IMR-90 (cell line): ENCODE data around the gene NEAT1. TPM values are rescaled to one million over a fixed set of nuclear protein-coding genes. Genes with fewer than 3 reads are reported as not detected.

Experiments
- ATAC-seq: fragments of 200-7000 bp; cut with Tn5 transposase; 2 replicates; pipeline ENCODE4 v1.9.1; 2020; ENCODE audit warnings: low read depth, mild to moderate bottlenecking, moderate library complexity
- BruUV-seq: library from RNA; stranded (reverse); fragments of 400-500 nt; replicated peaks from 2 replicates; lab custom pipeline; 2021; lab: Mats Ljungman, UMichigan
- CTCF ChIA-PET: fragments of 300-600 bp; formaldehyde crosslinking; extraction: SDS; loops from one replicate; lab custom pipeline; 2021; ENCODE audit warnings: antibody characterized with exemption; lab: Yijun Ruan, JAX
- POLR2A ChIA-PET: fragments of 300-600 bp; sonication (Branson Sonifier 250); formaldehyde crosslinking; loops from one replicate; lab custom pipeline; 2022; ENCODE audit warnings: antibody characterized with exemption; ENCODE audit not compliant: unreplicated experiment; lab: Charles Lee
- DNase-seq: peaks from one replicate; pipeline ENCODE4 v3.0.0; 2013
- H2AFZ ChIP-seq: replicated peaks from 2 replicates; pipeline ENCODE3; 2013; ENCODE audit warnings: low read length, mild to moderate bottlenecking; ENCODE audit not compliant: poor library complexity
- H2AK5ac ChIP-seq: 2 replicates; pipeline ENCODE4 v1.6.1; 2013; ENCODE audit warnings: low read depth, low read length, inconsistent platforms
- H2AK9ac ChIP-seq: replicated peaks from 2 replicates; pipeline ENCODE3; 2013; ENCODE audit warnings: mild to moderate bottlenecking, low read depth, low read length, moderate library complexity; ENCODE audit not compliant: poor library complexity
- H2BK120ac ChIP-seq: 2 replicates; pipeline ENCODE4 v1.6.1; 2013; ENCODE audit warnings: low read depth, low read length, inconsistent platforms
- H2BK15ac ChIP-seq: 3 replicates; pipeline ENCODE4 v1.6.1; 2013; ENCODE audit warnings: low read depth, low read length, inconsistent platforms
- H2BK20ac ChIP-seq: 2 replicates; pipeline ENCODE4 v1.6.1; 2013; ENCODE audit warnings: low read depth, mild to moderate bottlenecking, inconsistent platforms, low read length, moderate library complexity
- H2BK5ac ChIP-seq: 2 replicates; pipeline ENCODE4 v1.6.1; 2013; ENCODE audit warnings: mild to moderate bottlenecking, low read depth, low read length, inconsistent platforms; ENCODE audit not compliant: poor library complexity, severe bottlenecking
- H3K14ac ChIP-seq: replicated peaks from 2 replicates; pipeline ENCODE4 v1.6.1; 2013; ENCODE audit warnings: low read depth, low read length, inconsistent platforms
- H3K18ac ChIP-seq: 2 replicates; pipeline ENCODE4 v1.6.1; 2013; ENCODE audit warnings: low read depth, low read length, control low read depth
- H3K23ac ChIP-seq: 2 replicates; pipeline ENCODE4 v1.6.1; 2013; ENCODE audit warnings: low read depth, low read length, inconsistent platforms
- H3K27ac ChIP-seq: 2 replicates; pipeline ENCODE4 v1.5.1; 2013; ENCODE audit warnings: mild to moderate bottlenecking, control low read depth, low read length; ENCODE audit not compliant: insufficient read depth
- H3K27me3 ChIP-seq: 2 replicates; pipeline ENCODE4 v1.6.1; 2013; ENCODE audit warnings: low read length; ENCODE audit not compliant: control insufficient read depth, insufficient read depth
- H3K36me3 ChIP-seq: 2 replicates; pipeline ENCODE4 v1.6.1; 2013; ENCODE audit warnings: low read length, mixed read lengths; ENCODE audit not compliant: control insufficient read depth, insufficient read depth
- H3K4ac ChIP-seq: 2 replicates; pipeline ENCODE4 v1.6.1; 2013; ENCODE audit warnings: low read depth, low read length, inconsistent platforms
- H3K4me1 ChIP-seq: 2 replicates; pipeline ENCODE4 v1.6.1; 2013; ENCODE audit warnings: low read length, mixed read lengths; ENCODE audit not compliant: control insufficient read depth, insufficient read depth
- H3K4me2 ChIP-seq: 2 replicates; pipeline ENCODE4 v1.6.1; 2013; ENCODE audit warnings: low read depth, mild to moderate bottlenecking, control low read depth, low read length, moderate library complexity
- H3K4me3 ChIP-seq: 2 replicates; pipeline ENCODE4 v1.5.1; 2013; ENCODE audit warnings: low read depth, mild to moderate bottlenecking, control low read depth, low read length, moderate library complexity; ENCODE audit not compliant: insufficient read depth
- H3K56ac ChIP-seq: 2 replicates; pipeline ENCODE4 v1.6.1; 2013; ENCODE audit warnings: low read length, inconsistent platforms; ENCODE audit not compliant: insufficient read depth; ENCODE audit errors: extremely low read depth
- H3K79me1 ChIP-seq, 2 experiments: 2 replicates each; pipeline ENCODE4 v1.6.1; 2013; ENCODE audit warnings: low read length in 2 of 2, inconsistent platforms in 1 of 2, low read depth in 1 of 2
- H3K9ac ChIP-seq: 2 replicates; pipeline ENCODE4 v1.6.1; 2013; ENCODE audit warnings: low read depth, low read length, control low read depth
- H3K9me1 ChIP-seq: 2 replicates; pipeline ENCODE4 v1.6.1; 2013; ENCODE audit warnings: low read length, inconsistent platforms; ENCODE audit not compliant: insufficient read depth
- H3K9me3 ChIP-seq: 2 replicates; pipeline ENCODE4 v1.6.1; 2013; ENCODE audit warnings: low read length; ENCODE audit not compliant: control insufficient read depth, insufficient read depth
- H4K20me1 ChIP-seq: 2 replicates; pipeline ENCODE4 v1.6.1; 2013; ENCODE audit warnings: low read length, inconsistent platforms; ENCODE audit not compliant: insufficient read depth
- H4K5ac ChIP-seq: 2 replicates; pipeline ENCODE4 v1.6.1; 2013; ENCODE audit warnings: mild to moderate bottlenecking, low read depth, low read length, control low read depth
- H4K8ac ChIP-seq, 2 experiments: 2 replicates each; pipeline ENCODE4 v1.6.1; 2013; ENCODE audit warnings: low read depth in 2 of 2, low read length in 2 of 2, control low read depth in 1 of 2, inconsistent platforms in 1 of 2
- H4K91ac ChIP-seq: 2 replicates; pipeline ENCODE4 v1.6.1; 2013; ENCODE audit warnings: low read depth, low read length, inconsistent platforms; ENCODE audit not compliant: insufficient read depth
- BHLHE40 ChIP-seq: fragments of 150-350 bp; IDR thresholded peaks from 2 replicates; pipeline ENCODE4 v1.6.1; 2016; ENCODE audit warnings: mild to moderate bottlenecking, low read depth, low read length
- CEBPB ChIP-seq: IDR thresholded peaks from 2 replicates; pipeline ENCODE4 v1.6.1; 2012; ENCODE audit warnings: low read depth, low read length, improper control_type of control experiment
- CHD1 ChIP-seq: IDR thresholded peaks from 2 replicates; pipeline ENCODE4 v1.6.1; 2012; ENCODE audit warnings: low read depth, low read length, improper control_type of control experiment
- FOS ChIP-seq: fragments of 150-350 bp; IDR thresholded peaks from 2 replicates; pipeline ENCODE4 v1.6.1; 2016; ENCODE audit warnings: low read depth, low read length
- MAFK ChIP-seq: IDR thresholded peaks from 2 replicates; pipeline ENCODE4 v1.6.1; 2012; ENCODE audit warnings: low read depth, low read length, improper control_type of control experiment
- MAZ ChIP-seq: IDR thresholded peaks from 2 replicates; pipeline ENCODE4 v1.6.1; 2012; ENCODE audit warnings: low read depth, mild to moderate bottlenecking, low read length, improper control_type of control experiment, moderate library complexity, borderline replicate concordance
- MXI1 ChIP-seq: IDR thresholded peaks from 2 replicates; pipeline ENCODE4 v1.6.1; 2012; ENCODE audit warnings: low read depth, mild to moderate bottlenecking, low read length, moderate library complexity, borderline replicate concordance
- POLR2A ChIP-seq: IDR thresholded peaks from 2 replicates; pipeline ENCODE4 v1.6.1; 2012; ENCODE audit warnings: mild to moderate bottlenecking, low read depth, low read length
- WGBS, 2 experiments: methylation state at CpG; one replicate each; pipeline versions ENCODE4 v1.1.5 to v1.1.7; 2013; ENCODE audit warnings: missing lambda C conversion rate in 2 of 2; ENCODE audit not compliant: insufficient read length in 1 of 2; ENCODE audit errors: extremely low coverage in 2 of 2; 5-methylcytosine and 5-hydroxymethylcytosine counted together
- dilution Hi-C: fragments of 300-500 bp; cut with HindIII; formaldehyde crosslinking; loops from one replicate; pipeline ENCODE4 v1.14.3; 2018; ENCODE audit warnings: low sequenced_read_pairs; ENCODE audit not compliant: unreplicated experiment
- in situ Hi-C: fragments of 300-500 bp; cut with MboI; formaldehyde crosslinking; loops from 3 replicates; pipeline ENCODE4 v1.14.3; 2019; ENCODE audit warnings: low sequenced_read_pairs, inconsistent platforms, mixed read lengths
- intact Hi-C: fragments of 100-400 bp; cut with micrococcal nuclease; formaldehyde crosslinking; loops from 2 replicates; pipeline ENCODE4 v1.10.0; 2022
- polyA plus RNA-seq, 3 experiments: library from polyadenylated mRNA; depleted of rRNA; stranded (reverse); fragments of >200 nt; gene quantifications; 2 replicates each; pipeline ENCODE4 v1.2.3, GENCODE V29; 2012; ENCODE audit warnings: low replicate concordance in 1 of 3
- total RNA-seq: library from RNA; depleted of rRNA; stranded (reverse); fragments of >200 nt; gene quantifications from 2 replicates; pipeline ENCODE4 v1.2.3, GENCODE V29; 2012
- TF ChIP-seq, protein P1 (sequence below): fragments of 150-350 bp; IDR thresholded peaks from 2 replicates; pipeline ENCODE4 v1.6.1; 2017; ENCODE audit warnings: mild to moderate bottlenecking, antibody characterized with exemption, low read length, low read depth
- TF ChIP-seq, protein P2 (sequence below): conservative IDR thresholded peaks from 2 replicates; pipeline ENCODE4 v1.5.1; 2012; ENCODE audit warnings: mild to moderate bottlenecking, low read depth, low read length, improper control_type of control experiment

The NEAT1 gene
- total and polyA plus RNA-seq, 2 of the 4 experiments (the other 2 are of a cell fraction): 30.1 to 114 TPM

DNA sequence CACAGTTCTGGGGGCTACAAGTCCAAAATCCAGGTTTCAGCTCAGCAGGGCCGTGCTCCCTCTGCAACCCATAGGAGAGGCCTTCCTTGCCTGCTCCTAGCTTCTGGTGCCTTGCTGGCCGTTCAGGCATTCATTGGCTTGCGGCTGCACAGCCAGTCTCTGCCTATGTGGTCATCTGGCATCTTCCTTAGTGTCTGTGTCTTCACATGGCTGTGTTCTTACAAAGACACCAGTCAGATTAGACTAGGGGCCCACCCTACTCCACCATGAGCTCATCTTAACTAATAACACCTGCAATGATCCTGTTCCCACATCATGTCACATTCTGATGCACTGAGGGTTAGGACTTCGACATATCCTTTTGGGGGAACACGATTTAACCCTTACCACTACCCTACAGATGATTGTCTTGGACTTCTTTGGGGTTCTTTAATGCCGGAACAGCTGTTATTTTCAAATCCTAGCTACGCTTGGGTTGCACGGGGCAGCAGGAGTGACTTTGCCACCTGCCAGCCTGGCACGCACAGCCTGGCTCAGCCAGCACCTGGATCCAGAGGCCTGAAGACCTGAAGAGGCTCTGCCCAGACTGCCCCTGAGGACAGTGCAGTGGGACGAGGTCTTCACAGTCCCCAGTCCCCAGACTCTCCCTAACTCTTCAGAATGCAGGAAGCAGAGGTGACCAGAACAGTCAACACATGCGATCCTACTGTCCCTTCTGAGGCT, 7.7 kb upstream of the NEAT1 start (continued):
- no peak for TF ChIP-seq BHLHE40
- no peak for TF ChIP-seq CHD1

DNA sequence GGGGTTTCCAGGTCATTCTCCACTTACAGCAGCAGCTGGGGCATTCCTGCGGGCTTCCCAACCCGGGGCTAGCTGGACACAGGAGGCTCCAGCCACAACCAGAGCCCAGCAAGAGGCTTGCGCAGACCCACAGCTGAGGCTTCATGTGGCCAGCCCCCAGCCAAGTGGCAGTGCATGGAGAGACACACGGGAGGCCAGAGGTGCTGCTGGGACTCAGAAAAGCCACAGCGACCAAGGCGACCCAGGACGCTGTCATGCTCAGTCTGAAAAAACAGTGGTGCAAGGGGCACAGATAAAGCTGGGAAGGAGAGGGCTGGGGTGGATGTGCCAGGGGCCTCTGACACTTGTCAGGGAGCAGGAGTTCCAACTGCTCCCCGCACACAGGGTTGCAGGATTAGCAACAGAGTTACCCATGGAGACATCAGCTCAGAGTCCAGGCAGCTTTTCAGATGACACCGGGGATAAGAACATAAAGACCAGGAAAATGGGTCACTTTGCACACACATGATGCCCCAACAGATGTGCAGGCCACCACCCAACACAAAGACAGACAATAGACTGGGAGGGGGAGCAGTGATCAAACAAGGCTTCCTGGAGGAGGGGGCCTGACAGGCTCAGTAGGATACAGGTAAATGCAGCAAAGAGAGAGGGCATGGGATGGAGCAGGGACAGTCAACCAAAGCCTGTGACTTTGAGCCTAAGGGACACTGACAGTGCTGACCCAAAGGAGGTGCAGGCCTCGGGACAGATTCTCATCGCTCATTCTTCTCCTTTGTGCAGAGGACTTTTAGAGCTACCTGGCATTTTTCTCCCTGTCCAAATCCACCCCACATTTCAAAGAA, 6.9 kb upstream of the NEAT1 start:
- CTCF ChIA-PET: interaction anchor here (0.5 to 1.9 kb wide), 8 partner anchors 11 to 94 kb away, joined by 3 to 8 read pairs (median 4); partner anchors contain the start of gene FRMD8
- TF ChIP-seq MAFK (no peak), POLR2A (no peak; the same call in none of the 2 replicates), MAZ (no peak), CEBPB (no peak), MXI1 (no peak), BHLHE40 (no peak), CHD1 (no peak), FOS (no peak)
- TF ChIP-seq, protein P1, sequence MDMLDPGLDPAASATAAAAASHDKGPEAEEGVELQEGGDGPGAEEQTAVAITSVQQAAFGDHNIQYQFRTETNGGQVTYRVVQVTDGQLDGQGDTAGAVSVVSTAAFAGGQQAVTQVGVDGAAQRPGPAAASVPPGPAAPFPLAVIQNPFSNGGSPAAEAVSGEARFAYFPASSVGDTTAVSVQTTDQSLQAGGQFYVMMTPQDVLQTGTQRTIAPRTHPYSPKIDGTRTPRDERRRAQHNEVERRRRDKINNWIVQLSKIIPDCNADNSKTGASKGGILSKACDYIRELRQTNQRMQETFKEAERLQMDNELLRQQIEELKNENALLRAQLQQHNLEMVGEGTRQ: no peak
- TF ChIP-seq, protein P2, sequence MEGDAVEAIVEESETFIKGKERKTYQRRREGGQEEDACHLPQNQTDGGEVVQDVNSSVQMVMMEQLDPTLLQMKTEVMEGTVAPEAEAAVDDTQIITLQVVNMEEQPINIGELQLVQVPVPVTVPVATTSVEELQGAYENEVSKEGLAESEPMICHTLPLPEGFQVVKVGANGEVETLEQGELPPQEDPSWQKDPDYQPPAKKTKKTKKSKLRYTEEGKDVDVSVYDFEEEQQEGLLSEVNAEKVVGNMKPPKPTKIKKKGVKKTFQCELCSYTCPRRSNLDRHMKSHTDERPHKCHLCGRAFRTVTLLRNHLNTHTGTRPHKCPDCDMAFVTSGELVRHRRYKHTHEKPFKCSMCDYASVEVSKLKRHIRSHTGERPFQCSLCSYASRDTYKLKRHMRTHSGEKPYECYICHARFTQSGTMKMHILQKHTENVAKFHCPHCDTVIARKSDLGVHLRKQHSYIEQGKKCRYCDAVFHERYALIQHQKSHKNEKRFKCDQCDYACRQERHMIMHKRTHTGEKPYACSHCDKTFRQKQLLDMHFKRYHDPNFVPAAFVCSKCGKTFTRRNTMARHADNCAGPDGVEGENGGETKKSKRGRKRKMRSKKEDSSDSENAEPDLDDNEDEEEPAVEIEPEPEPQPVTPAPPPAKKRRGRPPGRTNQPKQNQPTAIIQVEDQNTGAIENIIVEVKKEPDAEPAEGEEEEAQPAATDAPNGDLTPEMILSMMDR: no peak

More for the DNA sequence above, 6.9 kb upstream of the NEAT1 start:
- BruUV-seq: no TSS peak
- Histone ChIP-seq H4K5ac (no peak overlapping the region), H4K8ac (peak overlapping the region; percentile 0 to 82; a peak in 1 of 4 replicates), H3K27ac (0 out of 2 replicates have a peak overlapping the region, but pooled peaks have one; percentile 1), H3K79me1 (peaks cover 10 to 66% of the 10 kb centered on the region in 2 experiments; a peak in 3 of 4 replicates), H2AK5ac (peak overlapping the region; percentile 76), H2BK5ac (no peak overlapping the region), H2BK120ac (peak overlapping the region; percentile 78), H3K23ac (peak overlapping the region; percentile 74), H3K18ac (no peak overlapping the region), H2AFZ (peak overlapping the region; percentile 94), H3K27me3 (no peaks in the 10 kb centered on the region), H3K14ac (peak overlapping the region; percentile 88), H2AK9ac (peak overlapping the region; percentile 77), H4K91ac (peak overlapping the region; percentile 3; the same call in 1 of the 2 replicates), H3K4me1 (peaks cover 36% of the 10 kb centered on the region), H2BK20ac (peak overlapping the region; percentile 79), H3K9ac (peak overlapping the region; percentile 12; the same call in 1 of the 2 replicates), H3K36me3 (peaks cover 16% of the 10 kb centered on the region), H2BK15ac (no peak overlapping the region; the same call in 2 of the 3 replicates), H3K4ac (peak overlapping the region; percentile 70), H3K56ac (no peak overlapping the region), H4K20me1 (peaks cover 6% of the 10 kb centered on the region), H3K9me3 (no peaks in the 10 kb centered on the region), H3K4me3 (peak overlapping the region; percentile 12; the same call in 1 of the 2 replicates), H3K4me2 (peak overlapping the region; percentile 75), H3K9me1 (no peaks in the 10 kb centered on the region)
- WGBS, 2 experiments: 64% methylated on average over 7 of the region's 11 CpGs; no CpG with 5 or more reads in 1 of the 2 experiments
- no peak for DNase-seq
- ATAC-seq: no peak
- POLR2A ChIA-PET: interaction anchor here (0.5 to 6.8 kb wide), 4 partner anchors 31 to 93 kb away, joined by 3 to 142 read pairs (median 4); partner anchors contain the start of gene MALAT1
- in situ Hi-C loops (no loop called here), dilution Hi-C loops (no loop called here), intact Hi-C loops (loop anchor here (1.0 kb wide), 1 partner anchor 95 kb away; no protein-coding TSS in a partner anchor)
